Activated T-cell treated with anti-CD3 and anti-CD28 coated beads, Interleukin-2, amount 50 U/mL, for 72 hours (primary cell): ENCODE measurements around the gene CIART. TPM values are rescaled to one million over a fixed set of nuclear protein-coding genes. Genes with fewer than 3 reads are reported as not detected.
"Not testable (repeated sequence)": the region's sequence is repeated elsewhere in the genome, so short reads cannot be mapped to it uniquely, and the experiment has no call there.

ENCODE experiments used
- ATAC-seq, 2 donors: fragments of 150-1000 bp; cut with Tn5 transposase; replicated peaks in 1 of 2; 2 replicates each; pipeline ENCODE4 v1.10.0; 2021; ENCODE audit warnings: moderate library complexity in 2 of 2, mild to moderate bottlenecking in 1 of 2
- DNase-seq, 2 donors: peaks; one replicate each; pipeline ENCODE4 v3.0.0; 2021 to 2022; ENCODE audit warnings: mixed read lengths in 1 of 2
- H3K27ac Mint-ChIP-seq: one replicate; pipeline ENCODE4 v1.8.0; 2022; ENCODE audit warnings: mild to moderate bottlenecking, moderate library complexity, mixed read lengths
- H3K27me3 Mint-ChIP-seq: one replicate; pipeline ENCODE4 v1.8.0; 2022; ENCODE audit warnings: low read depth, mixed read lengths
- H3K36me3 Mint-ChIP-seq, 2 donors: one replicate each; pipeline ENCODE4 v1.8.0; 2022; ENCODE audit warnings: mixed read lengths in 2 of 2, mild to moderate bottlenecking in 1 of 2; ENCODE audit not compliant: insufficient read depth in 2 of 2
- H3K4me1 Mint-ChIP-seq: one replicate; pipeline ENCODE4 v1.8.0; 2022; ENCODE audit warnings: low read depth, mixed read lengths
- H3K4me3 Mint-ChIP-seq, 2 donors: one replicate each; pipeline ENCODE4 v1.8.0; 2022; ENCODE audit warnings: mild to moderate bottlenecking in 2 of 2, mixed read lengths in 2 of 2, moderate library complexity in 2 of 2
- H3K9me3 Mint-ChIP-seq, 2 donors: one replicate each; pipeline ENCODE4 v1.8.0; 2022; ENCODE audit warnings: mixed read lengths in 2 of 2
- total RNA-seq, 2 donors: library from RNA; stranded (reverse); gene quantifications; one replicate each; pipeline ENCODE4 v1.2.3, GENCODE V29; 2022

The CIART gene
- total RNA-seq, 2 donors from 2014 or later = 1.6 to 2.4 TPM

GRCh38 chr1:150302902-150303301, 20.5 kb downstream of the CIART start:
- Mint-ChIP-seq H3K27me3 (no peaks in the 10 kb centered on the region), H3K27ac (peak overlapping the region; percentile 76)
- DNase-seq = no peak

GRCh38 chr1:150308585-150308984, 26.2 kb downstream of the CIART start:
- DNase-seq, ATAC-seq, H3K9me3 Mint-ChIP-seq, H3K4me3 Mint-ChIP-seq, H3K4me1 Mint-ChIP-seq, H3K27me3 Mint-ChIP-seq, H3K27ac Mint-ChIP-seq: not testable (repeated sequence)
- H3K36me3 Mint-ChIP-seq = peaks cover 4 to 18% of the 10 kb centered on the region in 2 donors

More at GRCh38 chr1:150302902-150303301, 20.5 kb downstream of the CIART start:
- H3K9me3 Mint-ChIP-seq = no peaks in the 10 kb centered on the region
- H3K4me1 Mint-ChIP-seq = peaks cover 1% of the 10 kb centered on the region
- peaks cover 4 to 29% of the 10 kb centered on the region in 2 donors for H3K36me3 Mint-ChIP-seq
- H3K4me3 Mint-ChIP-seq = no peak overlapping the region
- ATAC-seq = no peak

GRCh38 chr1:150309758-150310508, 27.6 kb downstream of the CIART start:
- no peaks in the 10 kb centered on the region for H3K27me3 Mint-ChIP-seq
- no peak overlapping the region for H3K4me3 Mint-ChIP-seq
- ATAC-seq (no peak), DNase-seq (no peak)
- no peaks in the 10 kb centered on the region for H3K4me1 Mint-ChIP-seq
- peaks cover 4 to 18% of the 10 kb centered on the region in 2 donors for H3K36me3 Mint-ChIP-seq
- H3K27ac Mint-ChIP-seq = no peak overlapping the region
- no peaks in the 10 kb centered on the region for H3K9me3 Mint-ChIP-seq

- Mint-ChIP-seq H3K36me3 (peaks cover 3 to 13% of the 10 kb centered on the region in 2 donors), H3K4me3 (no peak overlapping the region), H3K9me3 (no peaks in the 10 kb centered on the region), H3K4me1 (no peaks in the 10 kb centered on the region), H3K27me3 (no peaks in the 10 kb centered on the region), H3K27ac (no peak overlapping the region)
- DNase-seq (no peak), ATAC-seq (no peak)
Observed at GRCh38 chr1:150311762-150312161, 29.4 kb downstream of the CIART start.

- ATAC-seq, H3K36me3 Mint-ChIP-seq, H3K4me3 Mint-ChIP-seq, H3K4me1 Mint-ChIP-seq, H3K9me3 Mint-ChIP-seq, H3K27me3 Mint-ChIP-seq, DNase-seq, H3K27ac Mint-ChIP-seq: not testable (repeated sequence)
Observed at GRCh38 chr1:150314691-150315090, 32.3 kb downstream of the CIART start.

GRCh38 chr1:150320667-150320978, 38.3 kb downstream of the CIART start:
- no peak for ATAC-seq
- no peak for DNase-seq
- Mint-ChIP-seq H3K27me3 (no peaks in the 10 kb centered on the region), H3K27ac (peak overlapping the region; percentile 93), H3K36me3 (peaks cover 8 to 14% of the 10 kb centered on the region in 2 donors), H3K4me1 (peaks cover 34% of the 10 kb centered on the region), H3K4me3 (peak overlapping the region; percentile 90 to 99), H3K9me3 (no peaks in the 10 kb centered on the region)

GRCh38 chr1:150321826-150322166, 39.4 kb downstream of the CIART start:
- peak overlapping the region; percentile 93 for H3K27ac Mint-ChIP-seq
- ATAC-seq (no peak), DNase-seq (no peak)
- H3K4me3 Mint-ChIP-seq = peak overlapping the region; percentile 90 to 99
- H3K9me3 Mint-ChIP-seq = no peaks in the 10 kb centered on the region
- peaks cover 14 to 19% of the 10 kb centered on the region in 2 donors for H3K36me3 Mint-ChIP-seq
- H3K4me1 Mint-ChIP-seq = peaks cover 37% of the 10 kb centered on the region
- no peaks in the 10 kb centered on the region for H3K27me3 Mint-ChIP-seq

GRCh38 chr1:150322310-150322709, 40.0 kb downstream of the CIART start:
- DNase-seq = peak; percentile 39 to 42
- H3K9me3 Mint-ChIP-seq = no peaks in the 10 kb centered on the region
- H3K36me3 Mint-ChIP-seq = peaks cover 15 to 19% of the 10 kb centered on the region in 2 donors
- no peaks in the 10 kb centered on the region for H3K27me3 Mint-ChIP-seq
- H3K4me3 Mint-ChIP-seq = peak overlapping the region; percentile 90 to 99
- H3K4me1 Mint-ChIP-seq = peaks cover 37% of the 10 kb centered on the region
- peak; percentile 73 to 83 for ATAC-seq
- H3K27ac Mint-ChIP-seq = peak overlapping the region; percentile 93

- ATAC-seq (peak in 1 of 2 donors; percentile 67), DNase-seq (no peak)
- Mint-ChIP-seq H3K27ac (peak overlapping the region; percentile 54), H3K4me3 (no peak overlapping the region), H3K36me3 (peaks cover 12 to 42% of the 10 kb centered on the region in 2 donors), H3K27me3 (no peaks in the 10 kb centered on the region), H3K4me1 (no peaks in the 10 kb centered on the region), H3K9me3 (no peaks in the 10 kb centered on the region)
Observed at GRCh38 chr1:150332651-150333290, 50.4 kb downstream of the CIART start.

Other genes starting within 250 kb of the CIART start
- gene VPS45, start 214.8 kb upstream of the CIART start, total RNA-seq = 10 to 100 TPM; 32.4 to 35.4 TPM
- 10 to 100 TPM; 21.9 to 42.7 TPM for gene PLEKHO1, start 132.6 kb upstream of the CIART start, total RNA-seq
- gene ANP32E, start 46.4 kb upstream of the CIART start, total RNA-seq = 100 to 1,000 TPM; 151 to 157 TPM
- gene CA14, start 24.8 kb upstream of the CIART start, total RNA-seq = not detected
- gene APH1A, start 13.5 kb upstream of the CIART start, total RNA-seq = 100 to 1,000 TPM; 128 to 129 TPM
- 1 to 10 TPM; 1.9 to 2.8 TPM for gene C1orf54, start 9.8 kb upstream of the CIART start, total RNA-seq
- 10 to 100 TPM; 74.8 to 84.2 TPM for gene MRPS21, start 11.3 kb downstream of the CIART start, total RNA-seq
- 10 to 100 TPM; 83.9 to 88.5 TPM for gene PRPF3, start 39.0 kb downstream of the CIART start, total RNA-seq
- gene RPRD2, start 81.6 kb downstream of the CIART start, total RNA-seq = 10 to 100 TPM; 31.9 to 32.7 TPM
- gene TARS2, start 204.9 kb downstream of the CIART start, total RNA-seq = 10 to 100 TPM; 49.8 to 66.4 TPM
- gene ECM1, start 225.6 kb downstream of the CIART start, total RNA-seq = 1 to 10 TPM; 1.3 to 1.5 TPM
- under 1 TPM in 1 of 2 donors, not detected in 1; 0.79 TPM for gene FALEC, start 233.2 kb downstream of the CIART start, total RNA-seq